Measurements from ENCODE around the gene COL28A1. TPM values are rescaled to one million over a fixed set of nuclear protein-coding genes. Genes with fewer than 3 reads are reported as not detected.
"Not testable (repeated sequence)": the region's sequence is repeated elsewhere in the genome, so short reads cannot be mapped to it uniquely, and the experiment has no call there.

COL28A1 gene
- total RNA-seq, 4 donors from 2014 or later, result 0.60 to 4.4 (median 4.1) TPM

DNA sequence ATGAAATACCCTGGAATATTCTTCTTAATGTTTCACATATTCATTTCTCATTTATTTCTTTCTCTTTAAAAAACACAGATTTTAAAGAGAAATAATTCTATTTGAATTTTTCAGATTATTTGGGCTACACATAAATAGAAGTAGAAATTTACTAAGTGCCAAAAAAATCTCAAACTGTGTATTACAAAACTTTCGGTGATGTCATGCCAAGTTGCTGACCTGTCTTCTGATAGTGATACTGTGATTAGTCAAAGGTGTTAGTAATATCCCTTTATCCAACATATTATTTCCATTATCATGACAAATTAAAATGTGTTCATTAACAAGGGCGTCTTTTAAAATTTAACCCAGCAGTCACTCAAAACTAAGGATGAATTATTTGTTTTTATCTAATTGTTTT, 60.1 kb downstream of the COL28A1 start:
- Histone ChIP-seq H3K27ac (no peak overlapping the region), H3K9me3 (no peaks in the 10 kb centered on the region), H3K27me3 (no peaks in the 10 kb centered on the region), H3K36me3 (no peaks in the 10 kb centered on the region), H3K4me3 (no peak overlapping the region), H3K4me1 (no peaks in the 10 kb centered on the region)
- intact Hi-C loops (cut with DNase I; ENCODE audit: low total_unique reads), result no loop called here
- in situ Hi-C loops (cut with MboI; ENCODE audit: low pct_ligation_motif_present in 1 of 4, low pct_unique_long_range_greater_than_20kb in 1 of 4, low sequenced_read_pairs in 3 of 4), result no loop called here
- DNase-seq, result no peak
- TF ChIP-seq, protein P1, sequence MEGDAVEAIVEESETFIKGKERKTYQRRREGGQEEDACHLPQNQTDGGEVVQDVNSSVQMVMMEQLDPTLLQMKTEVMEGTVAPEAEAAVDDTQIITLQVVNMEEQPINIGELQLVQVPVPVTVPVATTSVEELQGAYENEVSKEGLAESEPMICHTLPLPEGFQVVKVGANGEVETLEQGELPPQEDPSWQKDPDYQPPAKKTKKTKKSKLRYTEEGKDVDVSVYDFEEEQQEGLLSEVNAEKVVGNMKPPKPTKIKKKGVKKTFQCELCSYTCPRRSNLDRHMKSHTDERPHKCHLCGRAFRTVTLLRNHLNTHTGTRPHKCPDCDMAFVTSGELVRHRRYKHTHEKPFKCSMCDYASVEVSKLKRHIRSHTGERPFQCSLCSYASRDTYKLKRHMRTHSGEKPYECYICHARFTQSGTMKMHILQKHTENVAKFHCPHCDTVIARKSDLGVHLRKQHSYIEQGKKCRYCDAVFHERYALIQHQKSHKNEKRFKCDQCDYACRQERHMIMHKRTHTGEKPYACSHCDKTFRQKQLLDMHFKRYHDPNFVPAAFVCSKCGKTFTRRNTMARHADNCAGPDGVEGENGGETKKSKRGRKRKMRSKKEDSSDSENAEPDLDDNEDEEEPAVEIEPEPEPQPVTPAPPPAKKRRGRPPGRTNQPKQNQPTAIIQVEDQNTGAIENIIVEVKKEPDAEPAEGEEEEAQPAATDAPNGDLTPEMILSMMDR (IDR thresholded peaks at IDR 0.05), result no peak
- no peak for TF ChIP-seq EP300 (IDR thresholded peaks at IDR 0.05; ENCODE audit: low read depth)
- TF ChIP-seq POLR2A (IDR thresholded peaks at IDR 0.05), result no peak
- TF ChIP-seq POLR2AphosphoS5 (IDR thresholded peaks at IDR 0.05), result no peak
- WGBS, 2 donors (ENCODE audit: low coverage in 1 of 2), result 88 to 89% methylated on average over 2 of the region's 2 CpGs

DNA sequence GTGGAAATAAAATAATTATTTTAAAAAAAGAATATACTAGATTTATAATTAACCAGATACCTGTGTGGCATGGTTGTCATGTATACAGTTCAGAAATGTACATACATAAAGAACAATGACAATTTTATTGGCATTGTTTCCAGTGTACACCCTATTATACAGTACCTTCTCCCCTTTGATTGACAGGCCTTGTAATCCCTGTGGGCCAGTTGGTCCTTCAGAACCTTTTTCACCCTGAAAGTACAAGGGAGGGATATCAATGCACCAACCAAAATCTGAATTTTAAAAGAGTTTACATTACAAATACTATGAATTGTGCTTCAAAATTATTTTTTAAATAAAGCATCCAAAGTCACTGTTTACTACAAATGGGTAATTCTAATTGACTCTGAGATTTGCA, 61.2 kb downstream of the COL28A1 start:
- Histone ChIP-seq H3K4me1 (no peaks in the 10 kb centered on the region), H3K27me3 (no peaks in the 10 kb centered on the region), H3K27ac (no peak overlapping the region), H3K9me3 (no peaks in the 10 kb centered on the region), H3K4me3 (no peak overlapping the region), H3K36me3 (no peaks in the 10 kb centered on the region)
- no peak for DNase-seq
- in situ Hi-C loops (cut with MboI; ENCODE audit: low pct_ligation_motif_present in 1 of 4, low pct_unique_long_range_greater_than_20kb in 1 of 4, low sequenced_read_pairs in 3 of 4), result no loop called here
- intact Hi-C loops (cut with DNase I; ENCODE audit: low total_unique reads), result no loop called here
- TF ChIP-seq POLR2A (IDR thresholded peaks at IDR 0.05), result no peak
- no peak for TF ChIP-seq EP300 (IDR thresholded peaks at IDR 0.05; ENCODE audit: low read depth)
- no peak for TF ChIP-seq POLR2AphosphoS5 (IDR thresholded peaks at IDR 0.05)
- TF ChIP-seq, protein P1 (IDR thresholded peaks at IDR 0.05), result no peak

DNA sequence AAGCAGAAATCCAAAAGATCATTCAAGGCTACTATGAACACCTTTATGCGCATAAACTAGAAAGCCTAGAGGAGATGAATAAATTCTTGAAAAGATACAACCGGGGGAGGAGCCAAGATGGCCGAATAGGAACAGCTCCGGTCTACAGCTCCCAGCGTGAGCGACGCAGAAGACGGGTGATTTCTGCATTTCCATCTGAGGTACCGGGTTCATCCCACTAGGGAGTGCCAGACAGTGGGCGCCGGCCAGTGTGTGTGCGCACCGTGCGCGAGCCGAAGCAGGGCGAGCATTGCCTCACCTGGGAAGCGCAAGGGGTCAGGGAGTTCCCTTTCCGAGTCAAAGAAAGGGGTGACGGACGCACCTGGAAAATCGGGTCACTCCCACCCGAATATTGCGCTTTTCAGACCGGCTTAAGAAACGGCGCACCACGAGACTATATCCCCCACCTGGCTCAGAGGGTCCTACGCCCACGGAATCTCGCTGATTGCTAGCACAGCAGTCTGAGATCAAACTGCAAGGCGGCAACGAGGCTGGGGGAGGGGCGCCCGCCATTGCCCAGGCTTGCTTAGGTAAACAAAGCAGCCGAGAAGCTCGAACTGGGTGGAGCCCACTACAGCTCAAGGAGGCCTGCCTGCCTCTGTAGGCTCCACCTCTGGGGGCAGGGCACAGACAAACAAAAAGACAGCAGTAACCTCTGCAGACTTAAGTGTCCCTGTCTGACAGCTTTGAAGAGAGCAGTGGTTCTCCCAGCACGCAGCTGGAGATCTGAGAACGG, 70.5 kb downstream of the COL28A1 start:
- 91 to 95% methylated on average over 4 to 28 of the region's 39 CpGs for WGBS, 2 donors (ENCODE audit: low coverage in 1 of 2)
- H3K4me3 ChIP-seq; DNase-seq; H3K4me1 ChIP-seq; H3K36me3 ChIP-seq; H3K27me3 ChIP-seq; intact Hi-C loops (cut with DNase I; ENCODE audit: low total_unique reads); in situ Hi-C loops (cut with MboI; ENCODE audit: low pct_ligation_motif_present in 1 of 4, low pct_unique_long_range_greater_than_20kb in 1 of 4, low sequenced_read_pairs in 3 of 4); H3K9me3 ChIP-seq; H3K27ac ChIP-seq: not testable (repeated sequence)

DNA sequence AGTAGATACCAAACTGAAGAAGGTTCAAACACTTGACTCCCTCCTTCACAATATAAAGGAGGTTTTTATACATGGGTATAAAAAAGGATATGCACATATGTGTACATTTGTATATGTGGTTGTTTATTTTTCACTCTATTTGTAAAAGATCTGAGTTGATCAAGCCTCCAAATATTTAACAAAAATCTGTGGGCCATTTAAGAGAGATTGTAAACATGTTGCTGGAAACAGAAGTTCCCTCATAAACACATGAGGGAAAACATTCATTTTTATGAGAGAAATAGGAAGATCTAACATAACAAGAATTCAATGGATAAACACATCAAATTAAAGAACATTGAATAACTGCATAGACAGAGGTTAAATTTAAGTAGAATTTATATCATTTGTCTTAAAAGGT, 81.7 kb downstream of the COL28A1 start:
- no peaks in the 10 kb centered on the region for H3K27me3 ChIP-seq
- H3K4me1 ChIP-seq, result no peaks in the 10 kb centered on the region
- intact Hi-C loops (cut with DNase I; ENCODE audit: low total_unique reads), result no loop called here
- no peak for DNase-seq
- H3K4me3 ChIP-seq, result no peak overlapping the region
- H3K9me3 ChIP-seq, result peaks cover 6 to 12% of the 10 kb centered on the region in 2 donors
- TF ChIP-seq, protein P1 (IDR thresholded peaks at IDR 0.05), result no peak
- TF ChIP-seq EP300 (IDR thresholded peaks at IDR 0.05; ENCODE audit: low read depth) (no peak), POLR2AphosphoS5 (IDR thresholded peaks at IDR 0.05) (no peak), POLR2A (IDR thresholded peaks at IDR 0.05) (no peak)
- H3K27ac ChIP-seq, result no peak overlapping the region
- no peaks in the 10 kb centered on the region for H3K36me3 ChIP-seq
- in situ Hi-C loops (cut with MboI; ENCODE audit: low pct_ligation_motif_present in 1 of 4, low pct_unique_long_range_greater_than_20kb in 1 of 4, low sequenced_read_pairs in 3 of 4), result no loop called here

DNA sequence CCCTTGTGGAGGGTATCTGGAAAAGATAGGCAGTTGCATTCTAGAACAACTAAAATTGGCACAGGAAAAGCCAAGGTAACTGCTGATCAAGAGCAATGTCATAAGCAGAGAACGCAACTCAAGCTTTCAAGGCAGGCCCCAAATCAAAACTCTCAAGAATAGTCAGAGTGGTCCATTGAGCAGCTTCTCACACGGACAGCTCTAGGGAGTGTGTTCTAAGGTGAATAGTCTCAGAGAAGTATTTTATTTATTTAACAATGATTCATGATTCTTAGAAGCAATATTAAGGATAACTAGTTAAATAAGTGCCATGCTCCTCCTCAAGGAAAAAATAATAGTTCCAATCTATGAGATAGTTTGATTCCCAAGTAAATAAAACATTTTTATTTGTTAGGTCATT, 83.0 kb downstream of the COL28A1 start:
- in situ Hi-C loops (cut with MboI; ENCODE audit: low pct_ligation_motif_present in 1 of 4, low pct_unique_long_range_greater_than_20kb in 1 of 4, low sequenced_read_pairs in 3 of 4) (no loop called here), intact Hi-C loops (cut with DNase I; ENCODE audit: low total_unique reads) (no loop called here)
- no peak for DNase-seq
- Histone ChIP-seq H3K27ac (no peak overlapping the region), H3K4me1 (no peaks in the 10 kb centered on the region), H3K27me3 (no peaks in the 10 kb centered on the region), H3K9me3 (peaks cover 13 to 21% of the 10 kb centered on the region in 2 donors), H3K36me3 (no peaks in the 10 kb centered on the region), H3K4me3 (no peak overlapping the region)
- TF ChIP-seq EP300 (IDR thresholded peaks at IDR 0.05; ENCODE audit: low read depth), result no peak
- WGBS, 2 donors (ENCODE audit: low coverage in 1 of 2), result 77 to 87% methylated on average over 2 of the region's 2 CpGs
